Measurements from ENCODE around the gene NEURL2.
"Not testable (repeated sequence)": the region's sequence is repeated elsewhere in the genome, so short reads cannot be mapped to it uniquely, and the experiment has no call there.

NEURL2 gene

GRCh38 chr20:45910670-45911485, 19.9 kb upstream of the NEURL2 start:
- H3K27me3 Mint-ChIP-seq = peaks cover 2% of the 10 kb centered on the region
- no peaks in the 10 kb centered on the region for H3K9me3 Mint-ChIP-seq (ENCODE audit: low read depth)
- peak overlapping the region; percentile 86 for H3K4me3 Mint-ChIP-seq
- H3K4me1 Mint-ChIP-seq (ENCODE audit: low read depth) = peaks cover 15% of the 10 kb centered on the region
- H3K36me3 Mint-ChIP-seq = no peaks in the 10 kb centered on the region
- H3K27ac Mint-ChIP-seq = peak overlapping the region; percentile 77

- Mint-ChIP-seq H3K27ac (no peak overlapping the region), H3K4me3 (peak overlapping the region; percentile 86), H3K36me3 (no peaks in the 10 kb centered on the region), H3K27me3 (peaks cover 2% of the 10 kb centered on the region), H3K4me1 (ENCODE audit: low read depth) (peaks cover 15% of the 10 kb centered on the region), H3K9me3 (ENCODE audit: low read depth) (no peaks in the 10 kb centered on the region)
Observed at GRCh38 chr20:45909817-45910669, 19.0 kb upstream of the NEURL2 start.

GRCh38 chr20:45909336-45909808, 18.4 kb upstream of the NEURL2 start:
- Mint-ChIP-seq H3K4me3 (no peak overlapping the region), H3K27ac (no peak overlapping the region), H3K4me1 (ENCODE audit: low read depth) (peaks cover 15% of the 10 kb centered on the region), H3K36me3 (no peaks in the 10 kb centered on the region), H3K9me3 (ENCODE audit: low read depth) (no peaks in the 10 kb centered on the region), H3K27me3 (peaks cover 2% of the 10 kb centered on the region)

GRCh38 chr20:45908084-45908483, 17.1 kb upstream of the NEURL2 start:
- H3K4me3 Mint-ChIP-seq = no peak overlapping the region
- H3K36me3 Mint-ChIP-seq = no peaks in the 10 kb centered on the region
- H3K27ac Mint-ChIP-seq = no peak overlapping the region
- peaks cover 14% of the 10 kb centered on the region for H3K4me1 Mint-ChIP-seq (ENCODE audit: low read depth)
- H3K27me3 Mint-ChIP-seq = no peaks in the 10 kb centered on the region
- H3K9me3 Mint-ChIP-seq (ENCODE audit: low read depth) = no peaks in the 10 kb centered on the region

GRCh38 chr20:45907219-45907948, 16.4 kb upstream of the NEURL2 start:
- Mint-ChIP-seq H3K27ac (peak overlapping the region; percentile 7), H3K4me1 (ENCODE audit: low read depth) (peaks cover 12% of the 10 kb centered on the region), H3K36me3 (no peaks in the 10 kb centered on the region), H3K9me3 (ENCODE audit: low read depth) (no peaks in the 10 kb centered on the region), H3K4me3 (no peak overlapping the region), H3K27me3 (no peaks in the 10 kb centered on the region)

- Mint-ChIP-seq H3K4me1 (ENCODE audit: low read depth) (peaks cover under 1% of the 10 kb centered on the region), H3K27me3 (no peaks in the 10 kb centered on the region), H3K27ac (no peak overlapping the region), H3K9me3 (ENCODE audit: low read depth) (no peaks in the 10 kb centered on the region), H3K36me3 (no peaks in the 10 kb centered on the region), H3K4me3 (no peak overlapping the region)
Observed at GRCh38 chr20:45905505-45906079, 14.6 kb upstream of the NEURL2 start.

GRCh38 chr20:45904583-45905504, 13.8 kb upstream of the NEURL2 start:
- Mint-ChIP-seq H3K4me3 (no peak overlapping the region), H3K27me3 (no peaks in the 10 kb centered on the region), H3K36me3 (no peaks in the 10 kb centered on the region), H3K9me3 (ENCODE audit: low read depth) (no peaks in the 10 kb centered on the region), H3K27ac (no peak overlapping the region), H3K4me1 (ENCODE audit: low read depth) (no peaks in the 10 kb centered on the region)

- no peak overlapping the region for H3K4me3 Mint-ChIP-seq
- H3K4me1 Mint-ChIP-seq (ENCODE audit: low read depth) = no peaks in the 10 kb centered on the region
- no peaks in the 10 kb centered on the region for H3K9me3 Mint-ChIP-seq (ENCODE audit: low read depth)
- H3K27ac Mint-ChIP-seq = no peak overlapping the region
- H3K27me3 Mint-ChIP-seq = no peaks in the 10 kb centered on the region
- H3K36me3 Mint-ChIP-seq = peaks cover 3% of the 10 kb centered on the region
Observed at GRCh38 chr20:45902199-45902701, 11.2 kb upstream of the NEURL2 start.

- H3K4me3 Mint-ChIP-seq; H3K4me1 Mint-ChIP-seq (ENCODE audit: low read depth); H3K27me3 Mint-ChIP-seq; H3K9me3 Mint-ChIP-seq (ENCODE audit: low read depth); H3K36me3 Mint-ChIP-seq; H3K27ac Mint-ChIP-seq: not testable (repeated sequence)
Observed at GRCh38 chr20:45901332-45901731, 10.3 kb upstream of the NEURL2 start.

- Mint-ChIP-seq H3K4me1 (ENCODE audit: low read depth) (no peaks in the 10 kb centered on the region), H3K27ac (no peak overlapping the region), H3K36me3 (peaks cover 3% of the 10 kb centered on the region), H3K4me3 (no peak overlapping the region), H3K27me3 (no peaks in the 10 kb centered on the region), H3K9me3 (ENCODE audit: low read depth) (no peaks in the 10 kb centered on the region)
Observed at GRCh38 chr20:45899046-45899835, 8.2 kb upstream of the NEURL2 start.

GRCh38 chr20:45898285-45898684, 7.3 kb upstream of the NEURL2 start:
- Mint-ChIP-seq H3K4me1 (ENCODE audit: low read depth) (peaks cover 8% of the 10 kb centered on the region), H3K36me3 (peaks cover 3% of the 10 kb centered on the region)

GRCh38 chr20:45897692-45898091, 6.7 kb upstream of the NEURL2 start:
- Mint-ChIP-seq H3K36me3 (peaks cover 3% of the 10 kb centered on the region), H3K27ac (no peak overlapping the region), H3K4me3 (no peak overlapping the region), H3K9me3 (ENCODE audit: low read depth) (no peaks in the 10 kb centered on the region), H3K4me1 (ENCODE audit: low read depth) (peaks cover 12% of the 10 kb centered on the region), H3K27me3 (no peaks in the 10 kb centered on the region)

More at GRCh38 chr20:45898285-45898684, 7.3 kb upstream of the NEURL2 start:
- H3K27ac Mint-ChIP-seq = no peak overlapping the region
- no peak overlapping the region for H3K4me3 Mint-ChIP-seq
- no peaks in the 10 kb centered on the region for H3K9me3 Mint-ChIP-seq (ENCODE audit: low read depth)
- no peaks in the 10 kb centered on the region for H3K27me3 Mint-ChIP-seq

- Mint-ChIP-seq H3K36me3 (peaks cover 3% of the 10 kb centered on the region), H3K4me1 (ENCODE audit: low read depth) (peaks cover 17% of the 10 kb centered on the region), H3K27me3 (no peaks in the 10 kb centered on the region), H3K27ac (no peak overlapping the region), H3K9me3 (ENCODE audit: low read depth) (no peaks in the 10 kb centered on the region), H3K4me3 (no peak overlapping the region)
Observed at GRCh38 chr20:45897289-45897688, 6.3 kb upstream of the NEURL2 start.
